GM21576 (cell line): ENCODE data around the gene SLU7.

Experiments used
- ATAC-seq: cut with Tn5 transposase; IDR thresholded peaks from one replicate; pipeline ENCODE4 v1.9.1; 2021; ENCODE audit warnings: mild to moderate bottlenecking, moderate library complexity; ENCODE audit not compliant: unreplicated experiment

The SLU7 gene

DNA sequence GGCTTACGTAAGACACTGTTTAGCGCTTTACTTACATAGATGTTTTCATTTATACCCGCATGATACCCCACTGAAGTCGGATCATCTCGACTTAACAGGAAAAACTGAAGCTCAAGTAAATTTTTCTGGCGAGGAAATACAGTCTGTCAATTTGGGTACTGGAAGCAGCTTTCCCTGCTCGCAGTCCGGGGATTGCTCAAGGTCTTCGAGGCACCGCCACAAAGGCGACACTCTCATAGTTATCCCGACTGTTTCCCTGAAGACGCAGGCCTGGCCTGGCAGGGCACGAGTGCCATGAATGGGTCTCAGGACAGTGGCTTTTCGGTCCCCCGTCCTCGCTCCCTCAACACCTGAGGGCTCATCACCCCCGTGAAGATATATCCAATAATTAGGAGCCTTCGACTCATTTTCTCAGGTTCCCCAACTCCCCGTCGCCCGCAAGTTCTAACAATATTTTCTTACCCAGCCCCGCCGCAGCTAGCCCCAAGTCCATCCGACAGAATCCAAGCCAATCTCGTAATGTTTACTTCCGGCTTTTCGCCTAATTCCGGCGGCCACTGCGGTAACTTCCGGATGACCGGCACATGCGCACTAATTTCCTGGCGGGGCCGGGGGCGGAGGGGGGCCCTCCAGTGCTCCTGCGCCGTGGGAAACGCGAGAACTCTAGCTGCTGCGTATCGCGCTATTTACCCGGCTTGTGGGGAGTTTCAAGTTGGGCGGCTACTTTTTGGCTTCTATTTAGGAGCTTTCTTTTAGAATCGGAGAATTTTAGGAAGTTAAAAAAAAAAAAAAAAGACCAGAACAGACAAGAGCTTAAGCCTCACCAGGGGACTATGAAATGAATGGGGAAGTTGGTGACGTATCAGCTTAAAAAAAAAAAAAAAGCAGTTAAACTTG lies at the start of gene SLU7:
Gene SLU7, minus strand, starts transcription at position 521 of the 897 bp plus-strand sequence. CDS start 3,787 bp downstream, outside the sequence.
- peak; percentile 69 for ATAC-seq

DNA sequence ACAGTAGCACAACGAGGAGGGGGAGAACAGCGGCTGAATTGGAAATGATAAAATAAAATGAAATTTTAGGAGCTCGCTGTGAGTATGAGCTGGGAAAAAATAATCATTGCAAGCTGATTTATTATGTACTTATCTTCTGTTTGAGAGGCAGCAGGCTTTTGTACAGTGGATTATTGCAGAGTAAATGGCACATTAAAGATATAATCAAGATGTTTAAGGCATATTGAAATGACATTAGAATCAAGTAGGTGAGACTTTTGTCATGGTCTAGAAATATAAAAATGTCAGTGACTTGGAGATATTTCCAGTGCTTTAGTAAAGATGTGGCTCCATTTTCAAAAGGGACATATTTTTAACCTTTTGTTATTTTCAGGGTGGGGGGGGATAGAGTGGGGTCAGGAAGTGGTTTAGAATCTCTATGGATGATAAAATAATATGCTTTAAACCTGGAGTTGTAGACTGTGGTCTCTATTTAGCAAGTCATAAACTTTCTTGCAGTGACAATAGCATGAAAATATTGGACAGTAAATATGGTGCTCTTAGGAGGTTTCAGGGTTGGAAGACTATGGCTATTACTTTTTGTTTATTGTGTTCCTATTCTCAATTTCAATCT lies 49.6 kb upstream of the SLU7 start:
- ATAC-seq = no peak

DNA sequence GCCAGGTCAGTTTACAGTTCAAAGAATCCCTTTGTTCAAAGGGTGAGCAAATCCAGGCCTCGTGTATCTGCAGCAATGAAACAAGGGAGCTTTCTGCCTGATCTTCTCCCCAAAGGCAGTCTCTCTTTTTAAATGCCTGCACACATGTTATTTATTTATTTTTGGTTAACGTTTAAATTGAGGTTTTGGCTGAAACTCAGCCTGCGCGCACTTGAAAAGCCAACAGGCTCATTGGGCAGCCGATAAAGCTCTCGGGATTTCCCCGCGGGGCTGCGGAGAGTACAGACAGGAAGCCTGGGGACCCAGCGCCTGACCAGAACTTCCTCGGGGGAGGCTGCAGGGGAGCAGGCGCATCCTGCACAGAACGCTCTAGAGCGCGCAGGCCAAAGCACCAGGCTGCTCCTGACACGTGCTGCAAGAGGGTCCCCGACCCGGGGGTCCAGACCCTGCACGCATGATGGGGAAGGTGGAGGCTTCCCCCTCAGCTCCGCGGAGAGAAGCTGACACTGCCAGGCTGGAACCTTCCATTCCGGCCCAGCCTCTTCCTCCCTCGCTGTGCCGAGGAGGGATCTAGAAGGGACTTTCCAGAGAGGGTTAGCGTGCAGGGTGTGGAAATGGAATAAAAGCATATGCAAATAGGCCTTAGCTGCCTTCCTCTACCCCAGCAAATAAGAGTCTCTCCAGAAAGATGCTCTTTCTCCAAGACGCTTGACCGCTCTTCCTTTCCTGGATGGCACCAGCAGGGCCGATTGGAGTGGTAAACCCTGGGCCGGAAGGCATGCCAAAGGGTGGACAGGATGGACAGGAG lies 48.9 kb upstream of the SLU7 start:
- ATAC-seq = peak; percentile 92

DNA sequence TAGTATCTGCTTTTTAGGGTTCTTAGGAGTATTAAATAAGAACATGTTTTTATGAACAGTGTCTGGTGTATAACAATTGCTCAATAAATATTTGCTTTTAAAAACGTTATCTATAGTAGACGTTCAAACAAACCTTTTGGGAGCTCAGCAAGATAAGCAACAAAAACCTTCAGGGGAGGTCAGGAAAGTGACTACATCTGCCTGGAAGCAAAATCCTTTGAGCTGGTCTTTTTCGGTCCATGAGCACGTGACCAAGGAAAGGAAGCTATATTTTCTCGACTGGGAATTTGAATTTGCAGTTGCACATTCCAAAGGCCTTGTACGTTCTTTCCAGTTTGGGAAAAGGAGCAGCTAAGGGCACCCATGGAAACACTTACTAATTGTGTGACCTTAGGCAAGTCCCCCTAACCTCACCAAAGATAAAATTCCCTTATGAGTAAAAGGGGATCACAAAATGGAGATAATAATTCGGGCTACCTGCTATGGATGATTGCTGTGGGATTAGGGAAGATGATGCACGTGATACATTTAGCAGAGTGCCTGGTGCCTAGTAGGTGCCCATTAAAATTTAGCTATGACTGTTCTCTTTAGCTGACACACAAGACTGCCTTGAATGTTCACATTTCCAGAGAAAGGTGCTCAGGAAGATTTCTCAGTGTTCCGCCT lies 48.1 kb upstream of the SLU7 start:
- ATAC-seq = no peak

DNA sequence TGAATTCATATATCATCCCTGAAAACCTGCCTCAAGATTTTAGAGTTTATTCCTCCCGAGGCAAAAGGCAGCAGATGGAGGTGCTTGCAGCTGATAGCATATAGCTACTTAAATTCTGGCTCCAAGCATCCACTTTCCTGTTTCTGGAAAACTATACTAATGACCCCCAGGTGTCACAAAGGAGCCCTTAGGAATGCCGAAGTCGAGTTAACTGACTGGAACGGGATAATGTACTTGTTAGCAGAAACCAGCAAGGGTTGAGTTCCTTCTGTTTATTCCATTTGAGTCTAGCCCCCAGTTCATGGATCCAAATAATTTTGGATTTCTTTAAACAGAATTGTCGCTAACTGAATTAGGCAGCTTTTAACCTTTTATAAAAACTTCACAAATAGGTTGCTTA lies 47.2 kb upstream of the SLU7 start:
- ATAC-seq = no peak

DNA sequence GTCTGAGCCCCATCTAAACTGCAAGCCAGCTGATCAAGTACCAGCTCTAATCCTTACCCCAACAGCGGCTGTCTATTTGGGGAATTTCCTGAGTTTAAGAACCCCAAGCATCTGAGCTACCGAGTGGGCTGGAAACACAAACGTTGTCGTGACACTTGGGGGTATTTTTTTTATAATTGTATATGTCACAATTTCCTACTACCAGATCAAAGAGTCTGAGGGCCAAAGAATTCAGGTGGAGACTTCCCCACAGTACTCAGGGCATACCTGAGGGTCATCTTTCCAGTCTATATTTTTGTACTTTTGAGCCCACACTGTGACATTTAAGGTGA lies 45.6 kb upstream of the SLU7 start:
- ATAC-seq = no peak

DNA sequence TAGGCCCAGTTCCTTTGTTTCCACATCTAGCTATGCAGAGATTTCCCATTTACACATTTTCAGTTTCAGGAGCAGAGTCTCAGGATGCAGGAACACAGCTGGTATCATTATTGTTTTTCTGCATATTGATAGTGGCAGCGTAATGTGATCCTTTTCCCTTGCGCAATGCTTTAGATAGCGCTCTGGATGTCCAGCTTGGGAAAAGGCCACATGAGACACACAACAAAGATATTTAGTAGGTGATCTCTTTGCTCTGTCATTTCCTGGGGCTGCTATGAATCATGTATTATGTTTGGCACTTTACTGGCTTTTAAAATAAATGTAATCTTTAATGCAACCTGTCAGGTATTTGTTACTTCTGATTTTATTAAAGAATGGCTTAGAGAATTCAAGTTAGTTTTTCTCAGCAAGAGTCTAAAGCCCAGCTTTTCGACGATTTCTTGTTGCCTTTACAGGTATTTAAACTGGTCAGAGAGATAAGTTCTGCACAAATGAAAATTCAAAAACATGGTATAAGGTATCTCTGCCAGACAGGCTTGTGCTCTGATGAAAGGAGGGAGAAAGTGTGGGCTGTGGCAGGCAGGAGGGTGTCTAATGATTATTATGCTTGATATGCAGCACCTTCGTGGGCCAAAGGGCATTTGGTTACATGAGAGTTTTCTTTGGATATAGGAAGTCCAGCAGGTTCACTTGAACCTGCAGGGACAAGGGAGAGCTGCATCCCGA lies 45.0 kb upstream of the SLU7 start:
- no peak for ATAC-seq

DNA sequence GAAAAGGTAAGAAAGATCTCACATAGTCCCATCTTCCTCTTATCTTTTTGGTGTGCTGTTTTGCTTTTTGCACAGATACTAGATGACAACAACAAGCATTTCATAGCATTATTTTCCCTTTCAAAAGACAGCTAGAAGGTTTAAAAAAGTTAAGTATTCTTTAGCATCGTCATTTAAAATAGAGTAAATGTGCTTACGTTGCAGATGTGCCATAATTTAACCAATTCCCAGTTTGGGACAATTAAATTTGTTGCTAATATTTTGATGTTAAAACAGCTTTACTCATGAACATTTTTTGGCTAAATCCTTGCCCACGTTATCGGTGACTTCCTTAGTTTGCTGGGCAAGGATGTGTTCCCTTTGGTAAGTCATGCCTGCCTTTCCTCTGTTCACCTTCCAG lies 44.3 kb upstream of the SLU7 start:
- no peak for ATAC-seq

DNA sequence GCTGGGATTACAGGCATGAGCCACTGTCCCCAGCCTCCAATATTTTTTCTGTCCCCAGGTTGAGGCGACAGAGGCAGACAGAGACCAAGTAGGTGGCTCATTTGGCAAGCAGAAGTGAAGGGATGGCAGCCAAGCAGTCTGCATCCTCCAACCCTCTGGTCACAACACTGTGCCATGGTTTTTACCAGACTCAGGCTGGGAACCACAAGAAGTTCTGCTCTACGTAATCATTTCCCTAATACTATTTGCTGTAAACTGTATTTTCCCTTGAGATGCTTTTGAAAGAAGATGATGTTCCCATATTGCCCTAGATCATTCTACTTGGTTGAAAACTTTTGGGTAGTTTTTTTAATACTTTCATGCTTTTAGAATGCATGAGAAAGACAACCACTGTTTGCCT lies 43.3 kb upstream of the SLU7 start:
- peak; percentile 31 for ATAC-seq

DNA sequence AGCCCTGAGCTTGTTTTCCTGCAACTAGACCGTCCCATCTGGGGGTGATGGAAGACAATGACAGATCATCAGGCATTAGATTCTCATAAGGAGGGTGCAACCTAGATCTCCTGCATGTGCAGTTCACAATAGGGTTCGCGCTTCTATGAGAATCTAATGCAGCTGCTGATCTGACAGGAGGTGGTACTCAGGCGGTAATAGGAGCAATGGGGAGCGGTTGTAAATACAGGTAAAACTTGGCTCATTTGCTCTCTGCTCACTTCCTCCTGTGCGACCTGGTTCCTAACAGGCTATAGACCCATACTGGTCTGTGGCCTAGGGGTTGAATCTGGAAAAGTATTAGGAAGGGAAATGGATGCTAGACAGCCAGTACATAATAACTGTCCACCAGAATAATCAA lies 42.5 kb upstream of the SLU7 start:
- ATAC-seq = no peak

DNA sequence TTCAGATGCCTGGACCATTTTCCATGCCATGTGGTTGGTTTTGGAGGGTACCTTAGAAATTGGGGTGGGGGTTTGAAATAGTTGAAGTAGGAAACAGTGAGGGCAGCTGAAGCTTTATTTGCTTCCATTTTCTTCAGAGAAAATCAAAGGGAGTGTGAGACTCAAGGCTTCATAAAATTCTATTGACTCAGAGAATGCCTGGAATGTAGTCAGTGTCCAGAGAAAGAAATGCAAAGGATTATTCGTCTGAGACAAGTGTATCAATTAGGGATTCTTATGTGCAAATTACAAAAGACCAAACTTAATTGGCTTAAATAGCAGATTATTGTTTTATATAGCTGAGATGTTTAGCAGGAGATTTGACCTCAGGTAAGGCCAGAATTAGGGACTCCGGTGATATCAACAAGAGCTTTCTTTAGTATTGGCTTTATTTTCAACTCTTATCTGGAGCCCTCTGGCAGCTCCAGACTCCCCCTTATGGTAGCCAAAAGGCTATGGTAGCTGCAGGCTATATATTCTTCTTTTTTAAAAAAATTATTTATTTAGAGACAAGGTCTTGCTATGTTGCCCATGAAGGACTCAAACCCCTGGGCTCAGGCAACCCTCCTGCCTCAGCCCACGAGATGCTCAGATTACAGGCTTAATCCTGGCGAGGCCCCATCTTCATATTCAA lies 41.6 kb upstream of the SLU7 start:
- ATAC-seq = no peak

DNA sequence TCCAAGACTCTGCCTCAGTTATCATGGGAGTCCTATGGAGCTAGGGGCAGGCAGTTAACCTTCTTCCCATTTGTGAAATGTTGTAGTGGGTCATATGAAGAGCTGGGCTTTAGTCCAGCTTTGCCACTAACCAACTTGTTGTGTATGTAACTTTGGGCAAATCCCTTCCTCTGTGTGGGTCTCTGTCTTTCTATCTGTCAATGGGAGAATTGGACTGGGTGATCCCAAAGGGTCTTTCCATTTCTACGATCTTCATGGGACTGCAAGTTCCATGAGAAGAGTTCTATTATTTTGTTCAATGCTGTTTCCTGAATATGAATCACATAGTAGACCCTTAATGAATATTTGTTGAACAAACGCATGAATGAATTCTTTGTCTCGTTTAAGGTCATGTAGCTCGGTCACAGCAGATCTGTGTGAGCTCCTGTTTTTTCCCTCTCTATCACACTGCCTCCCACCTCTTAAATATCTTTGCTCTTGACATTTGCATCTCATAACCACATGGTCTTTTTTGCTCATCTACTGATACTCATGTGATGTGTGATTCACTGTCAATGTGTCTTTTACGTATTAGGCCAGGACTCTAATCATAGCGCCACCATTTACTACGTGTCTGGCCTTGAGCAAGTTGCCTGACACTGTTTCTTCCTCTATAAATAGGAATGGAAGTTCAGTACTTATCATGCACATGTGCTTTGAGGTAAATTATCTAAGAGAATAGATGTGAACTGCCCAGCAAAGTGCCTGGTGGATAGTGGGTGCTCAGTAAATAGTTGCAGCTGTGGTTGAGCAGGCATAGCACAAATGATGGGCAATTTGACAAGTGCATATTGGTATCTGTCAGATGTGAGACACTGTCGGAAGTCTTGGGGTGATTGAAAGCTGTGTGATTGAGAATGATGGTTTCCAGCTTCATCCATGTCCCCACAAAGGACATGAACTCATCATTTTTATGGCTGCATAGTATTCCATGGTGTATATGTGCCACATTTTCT lies 40.2 kb upstream of the SLU7 start:
- ATAC-seq = peak; percentile 79

DNA sequence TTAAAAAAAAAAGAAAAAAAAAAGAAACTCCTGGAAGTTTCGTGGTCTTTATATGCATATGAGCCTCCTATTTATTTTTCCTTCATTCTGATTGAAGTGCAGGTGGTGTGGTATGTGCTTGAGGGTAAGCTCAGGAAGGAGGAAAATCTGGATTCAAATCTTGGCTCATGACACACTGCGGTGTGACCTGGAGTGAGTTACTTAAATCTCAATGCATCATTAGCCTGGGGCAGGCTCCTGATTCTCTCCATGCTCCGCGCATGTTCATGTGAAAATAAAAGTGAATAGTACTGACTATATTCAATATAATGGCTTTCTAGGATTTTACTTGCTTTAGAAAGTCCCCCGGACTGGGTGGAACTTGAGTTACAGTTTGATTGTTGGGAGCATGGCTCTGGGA lies 38.4 kb upstream of the SLU7 start:
- ATAC-seq = no peak

DNA sequence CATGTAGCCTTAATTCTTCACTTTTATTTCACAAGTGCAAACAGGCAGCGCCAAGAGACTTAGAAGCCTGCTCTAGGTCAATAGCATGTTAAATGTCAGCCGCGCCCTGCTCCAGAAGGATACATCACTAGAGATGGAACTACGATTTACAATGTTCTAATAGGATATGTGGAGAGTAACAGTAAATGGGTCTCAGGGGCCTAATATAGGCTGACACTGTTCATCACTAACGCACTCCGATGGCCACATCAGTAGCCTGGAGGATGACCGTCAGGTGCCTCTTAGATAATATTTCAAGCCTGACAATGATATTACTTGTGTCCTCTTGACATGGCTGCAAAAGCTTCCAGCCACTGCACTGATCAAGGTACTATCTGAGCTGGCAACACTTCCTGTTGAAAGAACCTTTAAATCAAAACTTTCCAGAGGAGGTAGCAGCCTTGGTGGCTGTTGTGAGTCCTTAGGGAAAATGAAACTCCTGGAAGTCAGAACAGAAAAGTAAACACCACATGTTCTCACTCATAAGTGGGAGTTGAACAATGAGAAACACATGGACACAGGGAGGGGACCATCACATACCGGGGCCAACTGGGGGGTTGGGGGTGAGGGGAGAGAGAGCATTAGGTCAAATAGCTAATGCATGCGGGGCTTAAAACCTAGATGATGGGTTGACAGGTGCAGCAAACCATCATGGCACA lies 37.7 kb upstream of the SLU7 start:
- no peak for ATAC-seq

DNA sequence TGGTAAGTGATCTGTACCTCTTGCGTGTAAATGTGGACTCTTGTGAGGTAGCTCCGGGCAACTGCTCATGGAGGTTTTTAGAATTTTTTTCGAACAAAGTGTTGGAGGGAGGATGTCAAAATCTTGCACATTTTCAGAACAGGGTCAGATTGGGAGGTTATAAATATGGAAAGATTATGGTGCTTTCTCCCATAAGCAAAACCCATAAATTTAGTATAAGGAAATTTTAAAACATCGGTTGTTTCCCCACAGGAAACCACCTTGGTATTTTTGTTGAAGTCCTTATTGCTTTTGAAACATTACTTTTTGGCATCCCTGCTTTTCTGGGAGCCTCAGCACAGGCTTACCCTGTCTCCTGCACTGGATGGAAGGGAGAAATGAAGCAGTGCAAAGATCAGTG lies 36.7 kb upstream of the SLU7 start:
- ATAC-seq = no peak

DNA sequence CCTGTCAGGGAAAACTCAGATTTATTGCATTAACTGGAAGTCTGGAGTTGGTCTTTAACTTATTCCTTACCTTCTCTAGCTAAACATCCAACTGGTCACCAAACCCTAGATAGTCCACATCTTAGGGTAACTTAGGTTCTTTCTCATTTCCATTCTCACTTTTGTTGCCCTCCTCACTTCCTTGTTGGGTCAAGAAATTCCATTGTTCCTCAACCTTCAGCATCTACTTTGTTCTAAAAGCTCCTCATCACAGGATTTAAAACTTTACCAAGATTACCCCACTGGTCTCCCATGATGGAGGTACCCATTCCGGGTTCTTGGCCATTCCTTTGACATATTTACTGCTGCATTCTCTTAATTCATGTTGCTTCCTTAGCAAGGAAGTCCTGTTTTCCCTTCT lies 34.9 kb upstream of the SLU7 start:
- ATAC-seq = no peak

DNA sequence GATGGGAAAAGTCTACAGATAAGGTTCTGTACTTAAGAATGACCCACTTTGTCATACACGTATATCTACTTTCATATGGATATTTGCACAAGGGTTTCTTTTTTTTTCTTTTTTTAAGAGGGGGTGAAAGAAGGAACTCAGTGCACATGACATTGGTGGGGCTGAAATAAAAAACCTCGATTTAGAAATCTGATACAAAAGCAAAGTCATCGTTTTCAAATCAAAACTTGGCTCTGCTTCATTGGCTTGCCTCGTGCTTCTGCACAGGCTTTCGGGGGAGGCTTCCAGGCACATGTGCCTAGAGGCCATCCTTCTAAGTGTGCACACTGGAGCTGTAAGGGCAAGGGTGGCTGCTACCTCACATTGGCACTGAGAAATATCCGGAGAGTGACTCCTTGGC lies 33.9 kb upstream of the SLU7 start:
- ATAC-seq = no peak

DNA sequence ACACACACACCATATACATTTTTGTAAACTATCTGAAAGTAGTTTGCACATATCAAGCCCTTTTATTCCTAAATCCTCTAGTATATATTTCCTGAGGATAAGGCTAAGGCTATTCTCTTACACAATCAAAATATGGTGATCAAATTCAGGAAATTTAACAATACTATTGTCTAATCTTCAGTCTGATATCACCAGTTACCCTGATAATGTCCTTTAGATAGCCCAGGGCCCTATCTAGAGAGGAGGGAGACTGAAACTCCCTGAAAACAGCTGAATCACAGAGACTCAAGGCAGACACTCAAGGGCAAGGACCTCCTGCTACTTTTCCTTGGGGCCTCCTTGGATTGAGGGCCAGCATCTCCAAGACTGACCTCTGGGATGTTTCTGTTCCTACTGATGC lies 33.2 kb upstream of the SLU7 start:
- ATAC-seq = no peak
